Stimulated activated naive CD8-positive, alpha-beta T cell treated with anti-CD3 and anti-CD28 coated beads, Interleukin-15, Interleukin-2, amounts not matched to agents 100 U/mL and 50 U/mL, for 24 hours (primary cell): Measurements from ENCODE around the gene DNAH10.
"Not testable (repeated sequence)": the region's sequence is repeated elsewhere in the genome, so short reads cannot be mapped to it uniquely, and the experiment has no call there.

Source experiments
- ATAC-seq: fragments of 150-1000 bp; cut with Tn5 transposase; one replicate; pipeline ENCODE4 v1.10.0; 2021
- DNase-seq: peaks from one replicate; pipeline ENCODE4 v3.0.0; 2021

DNAH10 gene

DNA sequence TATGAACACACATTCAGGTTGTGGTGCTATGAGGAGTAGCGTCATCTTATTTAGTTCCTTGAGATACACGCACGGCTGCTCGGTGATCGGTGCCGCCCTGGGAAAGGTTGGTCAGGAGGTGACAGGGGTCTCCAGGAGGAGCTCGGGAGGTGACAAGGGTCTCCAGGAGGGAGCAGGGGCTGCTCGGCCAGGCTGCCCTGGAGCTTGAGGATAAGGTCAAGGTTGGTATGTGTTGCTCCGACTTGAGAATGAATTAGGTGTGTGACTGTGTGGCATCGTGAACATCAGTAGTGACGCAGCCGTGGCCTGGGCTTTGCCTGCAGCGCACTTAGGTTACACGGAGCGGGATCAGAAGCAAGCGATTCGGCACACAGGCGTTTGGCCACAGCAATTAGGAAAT is 174.4 kb downstream of the DNAH10 start:
- DNase-seq = no peak
- ATAC-seq = no peak

DNA sequence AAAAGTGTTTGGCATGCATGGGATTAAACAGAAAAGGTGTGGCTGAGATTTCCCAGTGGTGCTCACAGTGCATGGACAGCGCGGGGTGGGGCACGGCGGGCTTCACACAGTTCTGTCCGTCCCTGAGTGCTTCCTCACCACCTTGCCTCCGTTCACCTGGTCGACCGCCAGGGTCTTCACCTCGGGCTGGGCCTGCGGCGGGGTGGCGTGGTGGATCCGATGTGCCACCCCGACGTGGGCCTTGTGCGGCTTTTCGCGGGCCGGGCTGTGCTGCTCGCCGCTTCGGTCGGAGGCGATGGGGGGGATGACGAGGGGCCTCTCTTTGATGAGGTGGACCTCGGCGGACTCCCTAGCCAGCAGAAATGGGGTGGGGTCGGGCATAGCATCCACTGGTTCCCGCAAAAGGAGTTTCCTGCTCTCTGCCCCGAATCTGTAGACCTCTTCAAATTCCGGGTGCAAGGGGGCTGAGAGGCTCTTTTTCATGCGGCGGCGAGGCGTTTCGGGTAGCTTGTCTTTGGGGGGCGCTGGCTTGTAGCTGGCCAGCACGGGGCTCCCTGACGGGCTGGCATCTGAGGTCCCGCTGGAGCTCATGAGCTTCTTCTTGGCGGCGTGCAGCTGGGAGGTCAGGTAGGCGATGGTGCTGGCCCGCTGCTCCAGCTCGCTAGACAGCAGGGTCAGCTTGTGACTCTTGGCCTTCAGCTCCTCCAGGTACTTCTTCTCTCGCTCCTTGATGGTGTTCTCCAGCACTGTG is 175.0 kb downstream of the DNAH10 start:
- DNase-seq (no peak), ATAC-seq (no peak)

DNA sequence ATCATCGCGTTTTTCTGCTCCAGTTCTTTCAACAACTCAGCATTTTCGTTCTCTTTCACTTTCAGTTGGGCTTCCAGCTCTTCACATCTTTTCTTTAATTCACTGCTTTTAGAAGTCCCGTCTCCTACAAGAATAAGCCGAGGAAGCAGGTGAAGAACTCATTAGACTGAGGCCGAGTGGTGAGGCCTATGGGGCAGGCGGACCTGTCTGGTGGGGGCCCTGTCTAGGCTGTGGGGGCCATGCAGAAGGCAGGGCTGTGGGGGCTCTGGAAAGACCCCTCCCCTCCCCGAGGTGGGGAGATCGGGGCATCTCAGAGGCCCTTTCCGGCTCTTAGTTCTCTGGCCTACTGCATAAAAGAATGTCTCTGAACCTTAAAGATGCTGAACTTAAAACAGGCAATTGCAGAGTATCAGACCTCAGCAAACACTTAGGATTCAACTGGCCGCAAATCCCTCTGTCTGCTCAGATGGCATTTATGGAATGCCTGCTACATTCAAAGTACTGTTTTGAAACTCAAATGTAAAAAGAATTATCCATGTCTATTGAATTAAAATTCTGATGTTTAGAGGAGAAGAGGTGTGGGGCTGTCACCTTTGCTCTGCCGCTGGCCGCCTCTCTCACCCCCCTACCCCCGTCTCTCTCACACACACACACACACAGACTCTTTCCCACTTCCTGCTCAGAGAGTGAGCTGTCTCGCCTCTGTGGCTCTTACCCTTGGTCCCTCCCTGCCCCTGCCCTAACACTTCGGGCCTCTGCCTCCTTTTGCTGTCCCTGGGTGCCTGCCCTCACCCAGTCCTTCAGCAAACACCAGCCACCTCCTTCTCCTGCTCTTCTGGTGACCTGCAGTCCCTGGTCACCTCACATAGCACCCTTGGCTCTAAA is 175.8 kb downstream of the DNAH10 start:
- DNase-seq (peak; percentile 51), ATAC-seq (peak; percentile 89)

DNA sequence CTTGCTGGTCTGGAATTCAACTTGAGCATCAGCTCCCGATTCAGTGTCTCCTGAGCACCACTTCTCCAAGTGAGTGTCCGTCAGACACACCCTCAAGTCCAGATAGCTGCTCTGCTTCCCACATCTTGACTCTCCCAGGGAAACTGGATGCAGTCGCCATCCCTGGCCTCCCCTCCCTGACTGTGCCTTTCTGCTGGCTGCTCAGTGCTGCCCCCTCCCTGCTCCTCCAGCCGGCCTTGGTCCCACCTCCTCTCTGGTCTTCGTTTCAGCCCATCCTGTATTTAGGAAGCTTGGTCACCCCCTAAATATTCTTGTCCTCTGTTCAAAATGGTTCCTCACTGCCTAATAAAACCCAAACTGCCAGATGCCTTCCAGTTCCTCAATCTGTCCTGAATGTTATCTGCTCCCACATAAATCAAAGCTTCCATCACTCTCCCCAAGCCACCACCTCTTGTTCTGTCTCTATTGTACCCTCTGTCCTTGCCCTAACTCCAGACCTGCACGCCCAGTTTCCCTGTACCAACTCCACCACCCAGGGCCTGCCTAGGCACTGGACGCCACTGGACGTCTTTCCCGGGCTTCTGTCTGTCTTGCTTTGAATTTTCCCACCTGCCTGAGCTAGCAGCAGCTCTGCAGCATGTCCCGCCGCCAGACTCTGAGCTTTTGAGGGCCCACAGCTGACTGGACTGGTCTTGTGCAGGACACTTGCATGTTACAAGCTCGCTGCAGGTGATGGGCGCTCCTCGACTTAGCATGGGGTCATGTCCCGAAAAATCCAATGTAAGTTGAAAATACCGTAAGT is 176.8 kb downstream of the DNAH10 start:
- ATAC-seq (peak; percentile 9), DNase-seq (peak; percentile 38)

DNA sequence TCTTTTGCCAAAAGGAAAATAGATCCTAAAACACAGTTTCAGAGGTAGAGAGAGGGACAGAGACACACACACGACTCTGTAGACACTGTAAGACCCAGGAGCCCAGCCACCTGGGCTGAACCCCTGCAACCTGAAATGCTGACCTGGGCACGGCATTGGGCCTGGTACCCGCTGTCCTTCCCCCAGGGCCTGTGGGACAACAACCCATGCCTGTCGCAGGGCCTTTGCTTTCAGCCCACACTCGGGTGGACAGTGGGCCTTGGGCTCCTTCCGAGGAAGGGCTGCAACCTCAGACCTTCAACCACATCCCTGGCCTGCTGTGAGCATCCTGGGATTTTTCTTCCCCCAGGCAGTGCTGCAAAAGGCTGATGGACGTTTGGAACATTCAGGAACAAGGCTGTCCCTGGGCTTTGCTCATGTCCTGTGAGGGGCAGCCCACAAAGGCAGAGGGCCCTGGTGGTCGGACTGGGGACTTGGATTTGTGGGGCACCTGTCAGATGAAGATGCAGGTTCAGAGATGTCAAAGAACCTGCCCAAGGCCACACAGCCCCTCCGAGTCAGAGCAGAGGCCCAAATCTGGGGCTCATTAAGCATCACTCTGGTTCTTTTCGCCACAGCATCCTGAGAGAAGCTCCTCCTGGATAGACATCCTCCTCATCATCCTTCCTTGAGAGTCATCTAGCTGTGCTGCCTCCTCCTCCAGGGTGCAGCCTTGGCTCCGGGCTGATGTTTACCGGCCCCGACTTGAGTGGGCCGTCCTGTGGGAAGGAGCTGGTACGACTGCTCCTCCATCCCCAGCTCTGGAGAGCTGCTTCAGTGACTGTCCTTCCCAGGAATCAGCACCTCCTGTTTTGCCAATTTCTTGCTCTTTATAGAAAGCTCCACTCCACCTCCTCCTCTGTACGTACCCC is 177.9 kb downstream of the DNAH10 start:
- no peak for DNase-seq
- no peak for ATAC-seq

DNA sequence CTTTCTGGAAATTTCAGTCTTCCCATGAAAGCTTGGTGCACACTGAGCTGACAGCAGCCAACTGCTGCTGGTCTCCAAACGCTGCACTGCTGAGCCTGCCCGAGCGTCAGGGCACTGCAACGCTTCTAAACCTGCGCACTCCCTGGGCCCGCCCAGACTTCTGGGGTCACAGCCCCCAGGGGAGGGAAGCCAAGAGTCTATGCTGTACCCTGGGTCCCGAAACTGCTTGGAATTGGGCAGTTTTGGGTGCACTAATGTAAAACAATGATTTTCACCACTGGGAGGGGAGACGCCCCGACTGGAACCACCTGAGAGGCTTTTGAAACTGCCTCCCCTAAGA is 178.5 kb downstream of the DNAH10 start:
- ATAC-seq = no peak
- DNase-seq = no peak

DNA sequence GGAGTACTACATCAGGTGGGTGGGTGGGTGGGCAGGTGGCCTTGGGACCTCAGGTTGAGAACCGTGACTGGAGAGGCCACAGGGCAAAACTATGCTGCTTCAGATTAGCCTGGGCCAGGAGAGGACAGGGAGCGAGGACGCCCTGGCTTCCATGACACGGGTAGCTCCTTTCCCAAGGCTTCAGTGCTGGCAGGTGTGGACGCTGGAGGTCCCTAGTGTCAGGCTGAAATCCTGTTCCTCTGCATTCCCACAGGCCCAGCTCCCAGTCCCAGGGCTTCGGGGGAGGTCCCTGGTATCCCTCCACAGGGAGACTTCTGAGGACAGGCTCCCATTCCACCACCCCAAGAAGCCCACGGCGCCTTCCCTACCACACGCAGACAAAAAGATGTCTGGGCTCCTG is 178.9 kb downstream of the DNAH10 start:
- DNase-seq (no peak), ATAC-seq (no peak)

DNA sequence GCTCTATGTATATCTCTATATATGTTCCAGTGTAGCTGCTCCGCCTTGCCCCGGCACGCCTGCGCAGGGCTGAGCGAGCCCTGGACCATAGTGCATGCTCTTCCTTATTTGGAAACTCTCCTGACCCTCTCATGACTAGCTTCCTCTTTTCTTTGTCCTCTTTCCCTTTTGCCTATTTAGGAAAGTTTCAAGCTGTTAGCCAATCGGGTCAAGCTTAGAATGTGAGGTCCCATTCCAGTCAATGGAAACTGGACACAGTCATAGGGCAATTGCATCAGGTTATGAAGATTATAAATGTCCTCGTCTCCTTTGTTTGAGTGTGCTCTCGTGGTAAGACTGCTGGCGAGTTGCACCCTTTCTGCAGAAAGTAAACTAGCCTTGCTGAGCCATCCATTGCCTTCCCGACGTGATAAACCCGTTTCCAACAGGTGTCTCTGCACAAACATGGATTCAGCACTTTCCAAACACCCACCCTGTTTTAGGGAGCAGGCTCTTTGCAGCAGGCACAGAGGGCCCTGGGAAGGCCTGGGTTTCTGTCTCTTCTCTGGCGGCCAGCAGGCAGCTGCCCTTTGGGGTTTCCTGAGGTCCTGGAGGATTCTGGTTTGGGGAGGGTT is 179.6 kb downstream of the DNAH10 start:
- ATAC-seq (no peak), DNase-seq (no peak)

DNA sequence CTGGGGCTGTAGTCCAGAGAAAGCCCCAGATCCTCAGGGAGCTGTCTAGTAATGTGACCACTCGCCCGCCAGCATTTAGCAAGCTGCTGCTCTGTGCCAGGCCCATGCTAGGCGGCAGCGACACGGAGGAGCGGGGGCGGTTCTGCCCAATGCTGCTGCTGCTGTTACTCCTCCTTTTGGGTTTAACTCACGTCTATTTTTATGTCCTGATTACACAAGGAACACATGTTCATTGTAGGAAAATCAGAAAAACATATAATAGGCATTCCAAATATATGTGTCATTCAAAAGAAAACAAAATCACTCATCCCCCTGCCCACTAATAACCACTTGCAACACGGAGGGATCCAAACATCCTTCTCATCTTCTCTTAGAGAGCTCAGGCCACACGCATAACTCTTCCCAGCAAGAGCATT is 180.1 kb downstream of the DNAH10 start:
- ATAC-seq = no peak
- DNase-seq = no peak

DNA sequence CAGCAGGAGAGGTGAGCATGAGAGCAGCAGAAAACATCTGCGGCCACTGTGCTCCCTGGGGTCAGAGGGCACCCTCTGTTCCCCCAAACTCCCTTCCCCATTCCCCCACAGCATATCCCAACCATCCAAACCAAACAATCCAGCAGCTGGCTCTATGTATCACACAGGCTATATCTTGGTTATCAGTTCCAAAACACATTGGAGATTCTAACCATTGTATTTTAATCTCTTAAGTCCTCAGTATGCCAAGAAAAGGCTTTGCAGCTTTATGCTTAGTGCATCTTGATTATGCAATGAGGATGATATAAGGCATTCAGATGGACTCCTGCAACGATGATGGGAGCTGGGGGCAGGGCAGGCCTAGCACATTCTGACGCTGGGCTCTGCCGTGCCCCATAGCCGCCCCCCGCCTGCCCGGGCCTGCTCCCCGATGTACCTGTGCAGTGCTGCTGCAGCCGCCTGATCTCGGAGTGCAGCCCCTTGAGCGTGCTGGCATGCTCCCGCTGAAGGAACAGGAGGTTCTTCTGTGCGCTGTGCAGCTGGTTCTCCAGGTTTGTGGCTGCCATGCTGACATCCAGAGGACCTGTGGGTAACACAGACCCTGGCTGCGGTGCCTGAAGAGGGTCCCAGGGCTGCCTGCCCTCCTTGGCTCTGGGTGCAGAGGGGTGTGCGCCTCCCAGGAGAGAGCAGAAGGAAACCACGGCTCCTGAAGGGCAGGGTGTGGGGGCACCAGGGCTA is 181.0 kb downstream of the DNAH10 start:
- DNase-seq = no peak
- no peak for ATAC-seq

DNA sequence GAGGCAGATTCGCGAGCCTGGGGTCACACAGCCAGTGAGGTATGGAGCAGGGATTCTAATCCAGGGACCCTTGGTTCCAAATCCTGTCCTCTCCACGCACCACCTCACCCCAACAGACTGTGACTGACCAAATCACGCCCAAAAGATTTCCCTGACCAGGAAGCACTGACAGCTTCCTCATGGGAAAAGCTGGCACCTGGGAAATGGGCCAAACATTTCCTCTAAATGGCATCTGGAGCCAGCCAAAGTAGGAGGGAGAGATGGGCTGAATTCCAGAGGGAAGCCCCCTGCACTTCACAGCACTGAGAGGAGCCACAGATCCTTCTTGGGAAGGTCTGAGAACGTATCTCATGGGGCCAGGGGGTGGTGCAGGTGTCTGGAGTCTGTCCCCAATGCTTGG is 181.7 kb downstream of the DNAH10 start:
- no peak for ATAC-seq

DNA sequence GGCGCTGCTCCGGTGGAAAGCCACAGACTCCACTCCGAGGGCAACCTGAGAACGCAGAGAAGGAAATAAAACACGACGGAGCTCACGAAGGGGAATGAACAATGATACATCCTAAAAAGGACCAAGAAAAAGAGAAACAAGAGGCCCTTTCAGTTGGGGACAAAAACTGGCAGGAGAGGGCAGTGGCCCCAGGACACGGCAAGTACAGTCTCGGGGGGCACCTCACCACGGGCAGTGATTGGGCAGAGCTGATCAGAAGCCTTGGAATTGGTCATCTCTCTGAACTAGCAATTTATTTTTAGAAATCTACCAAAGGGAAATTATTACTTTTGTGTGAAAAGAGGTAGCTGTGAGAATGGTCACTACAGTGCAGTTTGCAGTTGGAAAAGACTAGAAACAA is 182.6 kb downstream of the DNAH10 start:
- no peak for ATAC-seq
- no peak for DNase-seq

More for the DNA sequence above, 181.7 kb downstream of the DNAH10 start:
- no peak for DNase-seq

DNA sequence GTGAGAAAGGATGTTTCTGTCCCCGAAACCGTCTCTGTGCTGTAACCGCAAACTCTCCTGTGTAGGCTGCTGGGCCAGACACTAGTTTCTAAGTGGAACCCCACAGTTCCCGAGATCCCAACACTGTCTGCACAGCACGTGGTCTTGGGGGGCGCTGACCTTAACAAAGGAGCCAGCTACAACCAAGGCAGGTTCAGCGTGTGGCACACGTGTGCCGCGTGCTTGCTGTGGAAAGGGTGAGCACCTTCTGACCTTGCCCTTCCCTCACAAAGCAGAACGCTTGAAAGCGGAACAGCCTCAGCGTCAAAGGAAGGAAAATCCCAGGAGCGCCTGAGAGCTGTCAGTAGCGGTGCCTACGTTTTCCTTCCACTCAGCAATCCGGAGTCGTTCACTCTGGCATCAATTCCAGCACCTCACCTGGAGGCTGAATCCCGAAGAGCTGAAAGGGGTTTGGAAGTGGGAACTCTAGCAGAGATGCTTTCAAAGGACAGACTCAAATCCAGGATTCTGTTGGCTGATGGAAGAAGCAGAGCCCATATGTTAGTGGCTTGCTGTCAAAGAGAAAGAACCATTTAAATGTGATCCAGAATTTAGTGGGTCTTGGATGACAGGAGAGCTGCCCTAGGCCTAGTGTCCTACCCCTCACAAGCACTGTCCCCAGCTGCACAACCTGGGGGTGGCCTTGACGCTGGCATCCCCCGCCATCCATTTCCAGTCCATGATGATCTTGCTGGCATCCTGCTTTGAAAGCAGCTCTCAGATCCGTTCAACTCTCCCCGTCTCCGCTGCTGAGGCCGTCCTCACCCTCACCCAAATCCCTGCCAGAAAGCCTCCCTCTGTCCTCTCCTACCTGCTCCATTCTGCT is 183.4 kb downstream of the DNAH10 start:
- ATAC-seq = no peak
- DNase-seq = no peak

DNA sequence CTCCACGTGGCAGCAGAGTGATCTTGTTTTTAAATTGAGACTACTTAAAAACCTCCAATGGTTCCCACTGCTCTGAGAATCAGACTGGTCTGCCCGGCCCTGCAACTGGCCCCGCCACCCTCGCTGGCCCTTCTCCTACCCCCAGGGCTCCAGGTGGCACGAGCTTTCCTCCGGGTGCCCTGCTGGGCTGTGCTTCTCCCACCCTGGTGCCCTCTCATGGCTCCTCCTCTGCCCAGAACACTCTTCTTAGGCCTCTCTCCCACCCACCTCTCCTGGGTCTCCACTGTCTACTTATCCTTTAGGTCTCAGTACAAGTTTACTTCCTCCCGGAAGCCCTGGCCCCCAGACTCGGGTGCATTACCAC is 184.0 kb downstream of the DNAH10 start:
- no peak for ATAC-seq
- DNase-seq = no peak

DNA sequence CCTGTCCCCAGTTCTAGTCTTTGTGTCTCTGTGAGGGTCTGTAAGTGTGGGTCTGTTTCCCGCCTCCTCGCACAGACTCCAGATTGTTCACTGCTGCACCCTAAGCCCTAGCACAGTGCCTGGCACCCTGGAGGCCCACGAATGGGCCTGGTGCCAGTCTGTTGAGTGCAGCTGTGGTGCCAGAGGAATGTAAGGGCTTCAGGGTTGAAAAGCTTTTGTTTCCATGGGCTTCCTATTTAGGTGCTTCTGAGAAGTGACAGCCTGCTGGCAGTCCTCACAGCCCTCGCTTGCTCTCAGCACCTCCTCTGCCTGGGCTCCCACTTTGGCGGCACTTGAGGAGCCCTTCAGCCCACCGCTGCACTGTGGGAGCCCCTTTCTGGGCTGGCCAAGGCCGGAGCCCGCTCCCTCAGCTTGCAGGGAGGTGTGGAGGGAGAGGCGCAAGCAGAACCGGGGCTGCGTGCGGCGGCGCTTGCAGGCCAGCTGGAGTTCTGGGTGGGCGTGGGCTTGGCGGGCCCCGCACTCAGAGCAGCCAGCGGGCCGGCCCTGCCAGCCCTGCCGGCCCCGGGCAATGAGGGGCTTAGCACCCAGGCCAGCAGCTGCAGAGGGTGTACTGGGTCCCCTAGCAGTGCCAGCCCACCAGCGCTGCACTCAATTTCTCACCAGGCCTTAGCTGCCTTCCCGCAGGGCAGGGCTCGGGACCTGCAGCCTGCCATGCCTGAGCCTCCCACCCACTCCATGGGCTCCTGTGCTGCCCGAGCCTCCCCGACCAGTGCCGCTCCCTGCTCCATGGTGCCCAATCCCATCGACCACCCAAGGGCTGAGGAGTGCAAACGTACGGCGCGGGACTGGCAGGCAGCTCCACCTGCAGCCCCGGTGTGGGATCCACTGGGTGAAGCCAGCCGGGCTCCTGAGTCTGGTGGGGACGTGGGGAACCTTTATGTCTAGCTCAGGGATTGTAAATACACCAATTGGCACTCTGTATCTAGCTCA is 184.7 kb downstream of the DNAH10 start:
- DNase-seq, ATAC-seq: not testable (repeated sequence)

DNA sequence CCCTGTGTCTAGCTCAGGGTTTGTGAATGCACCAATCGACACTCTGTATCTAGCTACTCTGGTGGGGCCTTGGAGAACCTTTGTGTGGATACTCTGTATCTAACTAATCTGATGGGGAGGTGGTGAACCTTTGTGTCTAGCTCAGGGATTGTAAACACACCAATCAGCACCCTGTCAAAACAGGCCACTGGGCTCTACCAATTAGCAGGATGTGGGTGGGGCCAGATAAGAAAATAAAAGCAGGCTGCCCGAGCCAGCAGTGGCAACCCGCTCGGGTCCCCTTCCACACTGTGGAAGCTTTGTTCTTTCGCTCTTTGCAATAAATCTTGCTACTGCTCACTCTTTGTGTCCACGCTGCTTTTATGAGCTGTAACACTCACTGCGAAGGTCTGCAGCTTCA is 185.4 kb downstream of the DNAH10 start:
- ATAC-seq, DNase-seq: not testable (repeated sequence)

DNA sequence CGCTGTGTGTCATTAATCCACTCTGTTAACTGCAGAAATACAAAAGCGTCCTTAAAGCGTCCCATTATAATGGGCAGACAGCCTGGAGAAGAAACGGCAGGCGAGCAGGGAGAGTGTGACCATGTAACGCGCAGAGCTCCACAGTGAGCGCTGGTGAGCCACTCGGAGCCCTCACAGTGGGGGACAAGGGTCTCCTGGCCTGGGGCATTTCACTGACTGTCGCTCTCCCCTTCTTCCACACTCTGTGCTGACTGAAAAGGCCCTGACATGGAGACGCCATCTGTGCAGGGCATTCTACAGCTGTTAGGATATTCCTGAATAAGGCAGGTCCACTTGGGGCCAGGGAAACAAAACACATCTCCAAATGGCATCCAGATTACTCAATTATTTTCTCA is 186.3 kb downstream of the DNAH10 start:
- DNase-seq = no peak
- ATAC-seq = no peak
